ENCODE results near the gene OPHN1. TPM values are rescaled to one million over a fixed set of nuclear protein-coding genes. Genes with fewer than 3 reads are reported as not detected.

The OPHN1 gene
- total and polyA plus RNA-seq, 7 donors = 0.47 to 3.7 (median 2.4) TPM

DNA sequence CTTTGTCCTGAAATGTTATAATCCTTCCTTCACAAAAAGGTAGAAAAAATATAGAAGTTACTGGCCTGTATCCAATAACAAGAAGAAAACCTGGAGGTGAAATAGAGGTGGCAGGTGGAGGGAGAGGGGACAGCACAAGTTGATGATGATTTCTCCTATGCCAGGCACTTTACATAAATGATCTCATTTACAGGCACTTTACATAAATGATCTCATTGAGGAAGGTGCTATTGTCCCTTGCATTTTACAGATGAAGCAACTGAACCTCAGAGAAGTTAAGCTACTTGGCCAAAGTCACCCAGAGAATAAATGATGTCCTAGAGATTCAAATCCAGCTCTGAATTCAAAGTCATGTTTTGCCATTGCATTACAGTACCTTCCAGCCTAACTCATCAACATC is 7.1 kb upstream of the OPHN1 start:
- no peak for DNase-seq
- no peak for ATAC-seq
- intact Hi-C loops (cut with DNase I) = no loop called here
- no peaks in the 10 kb centered on the region for H3K36me3 ChIP-seq (ENCODE audit: insufficient read depth in 1 of 2, low read depth in 1 of 2)
- H3K4me3 ChIP-seq = no peak overlapping the region
- peaks cover 0 to 6% (median 0%) of the 10 kb centered on the region in 3 donors for H3K27me3 ChIP-seq (ENCODE audit: insufficient read depth in 3 of 3, low read length in 2 of 3)
- H3K4me1 ChIP-seq = no peaks in the 10 kb centered on the region
- TF ChIP-seq, protein P1, sequence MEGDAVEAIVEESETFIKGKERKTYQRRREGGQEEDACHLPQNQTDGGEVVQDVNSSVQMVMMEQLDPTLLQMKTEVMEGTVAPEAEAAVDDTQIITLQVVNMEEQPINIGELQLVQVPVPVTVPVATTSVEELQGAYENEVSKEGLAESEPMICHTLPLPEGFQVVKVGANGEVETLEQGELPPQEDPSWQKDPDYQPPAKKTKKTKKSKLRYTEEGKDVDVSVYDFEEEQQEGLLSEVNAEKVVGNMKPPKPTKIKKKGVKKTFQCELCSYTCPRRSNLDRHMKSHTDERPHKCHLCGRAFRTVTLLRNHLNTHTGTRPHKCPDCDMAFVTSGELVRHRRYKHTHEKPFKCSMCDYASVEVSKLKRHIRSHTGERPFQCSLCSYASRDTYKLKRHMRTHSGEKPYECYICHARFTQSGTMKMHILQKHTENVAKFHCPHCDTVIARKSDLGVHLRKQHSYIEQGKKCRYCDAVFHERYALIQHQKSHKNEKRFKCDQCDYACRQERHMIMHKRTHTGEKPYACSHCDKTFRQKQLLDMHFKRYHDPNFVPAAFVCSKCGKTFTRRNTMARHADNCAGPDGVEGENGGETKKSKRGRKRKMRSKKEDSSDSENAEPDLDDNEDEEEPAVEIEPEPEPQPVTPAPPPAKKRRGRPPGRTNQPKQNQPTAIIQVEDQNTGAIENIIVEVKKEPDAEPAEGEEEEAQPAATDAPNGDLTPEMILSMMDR (IDR thresholded peaks at IDR 0.05) = no peak
- H3K27ac ChIP-seq = no peak overlapping the region
- no peaks in the 10 kb centered on the region for H3K9me3 ChIP-seq

GRCh38 chrX:68439341-68439740 is 6.0 kb upstream of the OPHN1 start:
- H3K4me1 ChIP-seq = no peaks in the 10 kb centered on the region
- no peak for ATAC-seq
- no peak overlapping the region for H3K4me3 ChIP-seq
- DNase-seq = no peak
- WGBS, 3 donors = 78 to 93% (median 93%) methylated on average over 4 of the region's 4 CpGs
- no peak overlapping the region for H3K27ac ChIP-seq
- TF ChIP-seq, protein P1 (IDR thresholded peaks at IDR 0.05) = no peak
- peaks cover 0 to 13% (median 0%) of the 10 kb centered on the region in 3 donors for H3K27me3 ChIP-seq (ENCODE audit: insufficient read depth in 3 of 3, low read length in 2 of 3)
- H3K9me3 ChIP-seq = no peaks in the 10 kb centered on the region
- intact Hi-C loops (cut with DNase I) = no loop called here
- H3K36me3 ChIP-seq (ENCODE audit: insufficient read depth in 1 of 2, low read depth in 1 of 2) = no peaks in the 10 kb centered on the region

GRCh38 chrX:68438575-68438974 is 5.3 kb upstream of the OPHN1 start:
- no peak overlapping the region for H3K4me3 ChIP-seq
- no peaks in the 10 kb centered on the region for H3K9me3 ChIP-seq
- H3K4me1 ChIP-seq = no peaks in the 10 kb centered on the region
- TF ChIP-seq, protein P1 (IDR thresholded peaks at IDR 0.05) = no peak
- WGBS, 3 donors = 90 to 93% (median 91%) methylated on average over 4 of the region's 4 CpGs
- no peak for DNase-seq
- no peak overlapping the region for H3K27ac ChIP-seq
- H3K36me3 ChIP-seq (ENCODE audit: insufficient read depth in 1 of 2, low read depth in 1 of 2) = no peaks in the 10 kb centered on the region
- intact Hi-C loops (cut with DNase I) = no loop called here
- ATAC-seq = no peak
- H3K27me3 ChIP-seq (ENCODE audit: insufficient read depth in 3 of 3, low read length in 2 of 3) = peaks cover 0 to 19% (median 0%) of the 10 kb centered on the region in 3 donors

DNA sequence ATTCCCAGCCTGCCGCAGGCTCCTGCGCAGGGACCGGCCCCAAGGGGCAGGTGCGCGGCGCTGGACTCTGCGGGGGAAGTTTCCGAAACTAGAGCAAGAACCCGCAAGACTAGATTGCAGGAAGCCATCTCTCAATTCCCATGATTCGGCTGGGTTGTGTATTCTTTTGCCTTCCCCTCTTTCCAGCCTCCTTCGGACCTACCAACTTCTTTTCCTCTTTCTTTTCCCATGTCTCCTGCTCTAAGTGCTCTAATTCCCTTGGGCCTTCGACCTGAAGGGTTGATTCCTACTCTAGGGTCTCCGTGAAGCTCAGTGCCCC is 645 bp upstream of the OPHN1 start:
- TF ChIP-seq, protein P1 (IDR thresholded peaks at IDR 0.05) = no peak
- DNase-seq (no peak), ATAC-seq (no peak)
- peak overlapping the region; percentile 65 for H3K27ac ChIP-seq
- intact Hi-C loops (cut with DNase I) = no loop called here
- peak overlapping the region; percentile 70 for H3K4me3 ChIP-seq
- H3K4me1 ChIP-seq = peaks cover 7% of the 10 kb centered on the region
- no peaks in the 10 kb centered on the region for H3K36me3 ChIP-seq (ENCODE audit: insufficient read depth in 1 of 2, low read depth in 1 of 2)
- WGBS, 3 donors = 0 to 35% (median 3%) methylated on average over 13 of the region's 13 CpGs
- no peaks in the 10 kb centered on the region for H3K9me3 ChIP-seq
- H3K27me3 ChIP-seq (ENCODE audit: insufficient read depth in 3 of 3, low read length in 2 of 3) = peaks cover 0 to 24% (median 0%) of the 10 kb centered on the region in 3 donors

- no peak overlapping the region for H3K27ac ChIP-seq
- H3K36me3 ChIP-seq (ENCODE audit: insufficient read depth in 1 of 2, low read depth in 1 of 2) = no peaks in the 10 kb centered on the region
- H3K4me3 ChIP-seq = peak overlapping the region; percentile 70
- DNase-seq (no peak), ATAC-seq (peak in 1 of 4 donors; percentile 16)
- H3K4me1 ChIP-seq = peaks cover 7% of the 10 kb centered on the region
- TF ChIP-seq, protein P1 (IDR thresholded peaks at IDR 0.05) = no peak
- intact Hi-C loops (cut with DNase I) = no loop called here
- no peaks in the 10 kb centered on the region for H3K9me3 ChIP-seq
- 2 to 48% (median 3%) methylated on average over 12 of the region's 12 CpGs for WGBS, 3 donors
- H3K27me3 ChIP-seq (ENCODE audit: insufficient read depth in 3 of 3, low read length in 2 of 3) = peaks cover 0 to 17% (median 0%) of the 10 kb centered on the region in 3 donors
Measured at GRCh38 chrX:68432648-68433047, 647 bp downstream of the OPHN1 start.

Measured in psoas muscle (tissue), 8 donors.